ENCODE results near the gene TCEA2. TPM values are rescaled to one million over a fixed set of nuclear protein-coding genes. Genes with fewer than 3 reads are reported as not detected.

TCEA2 gene
- total RNA-seq, 2 donors from 2014 or later, result 44.7 to 46.4 TPM

Small RNA genes within 50 kb of the gene (microRNA-seq; reads per million reads assigned to microRNA genes)
- 0.20 to 0.54 reads per million in 2 donors for gene MIR6813

Other genes with a start within 250 kb of the TCEA2 start
- gene ZBTB46, start 231.9 kb upstream of the TCEA2 start, total RNA-seq, result 10 to 100 TPM; 12.7 to 17.0 TPM
- not detected for gene ABHD16B, start 201.7 kb upstream of the TCEA2 start, total RNA-seq
- gene TPD52L2, start 197.9 kb upstream of the TCEA2 start, total RNA-seq, result 10 to 100 TPM; 67.5 to 68.7 TPM
- gene DNAJC5, start 168.1 kb upstream of the TCEA2 start, total RNA-seq, result 10 to 100 TPM; 41.9 to 53.4 TPM
- gene UCKL1, start 106.8 kb upstream of the TCEA2 start, total RNA-seq, result 10 to 100 TPM; 30.8 to 32.4 TPM
- 10 to 100 TPM; 11.7 to 14.5 TPM for gene ZNF512B, start 93.3 kb upstream of the TCEA2 start, total RNA-seq
- 1 to 10 TPM; 2.7 to 3.8 TPM for gene SAMD10, start 83.6 kb upstream of the TCEA2 start, total RNA-seq
- gene PRPF6, start 82.1 kb upstream of the TCEA2 start, total RNA-seq, result 10 to 100 TPM; 38.8 to 43.9 TPM
- gene C20orf204, start 27.0 kb upstream of the TCEA2 start, total RNA-seq, result 1 to 10 TPM in 1 of 2 donors, under 1 TPM in 1; 0.29 to 1.0 TPM
- 10 to 100 TPM; 39.4 to 83.4 TPM for gene SOX18, start 13.6 kb upstream of the TCEA2 start, total RNA-seq
- gene RGS19, start 16.3 kb downstream of the TCEA2 start, total RNA-seq, result 1 to 10 TPM; 9.7 to 10.0 TPM
- under 1 TPM; 0.71 to 0.97 TPM for gene OPRL1, start 16.9 kb downstream of the TCEA2 start, total RNA-seq
- gene LKAAEAR1, start 21.2 kb downstream of the TCEA2 start, total RNA-seq, result under 1 TPM in 1 of 2 donors, not detected in 1; 0.41 TPM
- gene NPBWR2, start 44.4 kb downstream of the TCEA2 start, total RNA-seq, result not detected
- under 1 TPM; 0.21 to 0.34 TPM for gene MYT1, start 101.3 kb downstream of the TCEA2 start, total RNA-seq
- gene PCMTD2, start 192.6 kb downstream of the TCEA2 start, total RNA-seq, result 10 to 100 TPM; 54.9 to 76.4 TPM